Upper lobe of left lung (tissue), 4 donors: ENCODE results near the gene CBX7.

Experiments used
- CTCF ChIP-seq, 6 experiments: fragments of 450-650 bp in 4 of 6; fragments of 200-600 bp in 2 of 6; sonication (generic) in 2 of 6; IDR thresholded peaks; one replicate each; pipeline ENCODE4 v1.5.1; 2016 to 2019; ENCODE audit warnings: antibody characterized with exemption in 6 of 6
- EP300 ChIP-seq, 4 donors: sonication (generic); formaldehyde crosslinking; IDR thresholded peaks; one replicate each; pipeline ENCODE4 v1.5.1; 2017; ENCODE audit warnings: antibody characterized with exemption in 4 of 4, control low read depth in 2 of 4
- POLR2A ChIP-seq, 4 donors: fragments of 450-650 bp; IDR thresholded peaks; one replicate each; pipeline ENCODE4 v1.5.1; 2016 to 2017; ENCODE audit warnings: antibody characterized with exemption in 4 of 4, mild to moderate bottlenecking in 2 of 4
- POLR2AphosphoS5 ChIP-seq, 2 donors: sonication (generic); formaldehyde crosslinking; IDR thresholded peaks; one replicate each; pipeline ENCODE4 v1.5.1; 2017; ENCODE audit warnings: antibody characterized with exemption in 2 of 2

GRCh38 chr22:39152024-39152510, 413 bp downstream of the CBX7 start:
- TF ChIP-seq CTCF (IDR thresholded peaks at IDR 0.05): no peak
- TF ChIP-seq EP300 (IDR thresholded peaks at IDR 0.05): no peak
- no peak for TF ChIP-seq POLR2A (IDR thresholded peaks at IDR 0.05)
- no peak for TF ChIP-seq POLR2AphosphoS5 (IDR thresholded peaks at IDR 0.05)
